GM12801 (cell line): ENCODE results near the gene WDR20.

Experiments
- CTCF ChIP-seq: IDR thresholded peaks from one replicate; pipeline ENCODE4 v1.5.1; 2011; ENCODE audit warnings: control low read depth; ENCODE audit not compliant: insufficient read length; ENCODE audit errors: extremely low read depth

The WDR20 gene

DNA sequence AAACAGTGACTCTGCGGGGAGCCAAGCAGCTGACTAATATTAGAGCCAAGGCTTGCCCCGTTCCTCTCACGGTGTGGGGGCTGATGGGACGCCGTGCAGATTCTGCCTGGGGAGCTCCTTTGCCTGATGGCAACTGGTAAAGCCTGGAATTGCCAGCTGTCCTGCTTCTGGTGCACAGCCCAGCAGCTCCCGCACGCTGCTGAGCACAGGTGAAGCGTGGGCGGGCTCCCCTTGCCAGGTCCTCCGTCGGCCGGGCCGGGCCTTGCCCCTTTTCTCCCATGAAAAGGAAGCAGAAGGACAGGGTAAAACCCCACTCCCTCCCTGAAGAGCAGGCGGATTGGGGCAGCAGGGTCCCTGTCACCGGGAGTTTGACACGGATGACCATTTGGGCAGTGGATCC lies 79.0 kb downstream of the WDR20 start:
- TF ChIP-seq CTCF: no peak

GRCh38 chr14:102219316-102219715 lies 79.6 kb downstream of the WDR20 start:
- no peak for TF ChIP-seq CTCF

DNA sequence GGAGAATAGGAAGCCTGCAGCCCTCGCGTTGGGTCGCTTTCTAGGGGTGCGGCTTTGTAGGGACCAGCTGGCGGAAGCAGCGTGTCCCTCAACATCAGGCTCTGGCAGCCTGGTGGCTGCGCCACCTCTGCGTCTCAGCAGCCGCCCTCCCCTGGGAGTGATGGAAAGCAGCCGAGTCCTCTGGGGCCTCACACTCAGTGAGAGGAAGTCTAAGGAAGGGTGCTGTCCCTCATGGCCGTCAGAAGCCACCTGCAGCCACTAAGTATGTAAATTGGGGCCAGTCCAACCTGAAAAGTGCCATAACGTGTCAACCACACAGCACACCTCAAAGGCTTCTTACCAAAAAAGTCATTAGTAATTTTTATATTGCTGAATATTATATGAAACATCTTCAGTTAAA lies 80.3 kb downstream of the WDR20 start:
- no peak for TF ChIP-seq CTCF

GRCh38 chr14:102221026-102221425 lies 81.3 kb downstream of the WDR20 start:
- TF ChIP-seq CTCF: no peak

DNA sequence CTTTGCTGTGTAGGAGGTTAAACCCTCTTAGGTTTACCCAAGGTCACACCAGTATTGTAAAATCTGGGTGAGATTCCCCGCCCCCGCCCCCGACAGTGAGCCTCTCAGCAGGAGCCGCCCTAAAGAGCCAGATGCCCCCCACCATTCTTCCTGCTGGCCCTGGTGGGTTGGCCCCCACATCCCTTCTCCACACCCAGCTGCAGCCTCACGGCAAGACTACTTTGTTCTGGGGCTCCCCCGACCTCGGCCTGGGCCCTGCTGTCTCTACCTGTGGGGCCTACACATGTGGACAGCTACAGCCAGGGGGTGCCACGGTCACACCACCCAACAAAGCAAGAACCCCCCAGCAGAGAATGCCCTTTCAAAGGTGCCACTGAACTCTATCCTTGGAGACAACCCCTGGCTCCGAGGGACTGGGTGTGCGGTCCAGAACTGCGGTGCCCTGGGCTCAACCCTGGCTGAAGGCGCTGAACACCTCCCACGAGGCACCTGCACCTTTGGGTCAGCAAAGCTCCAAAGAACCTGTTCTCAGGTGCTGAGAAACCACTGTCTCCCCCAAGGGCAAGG lies 82.4 kb downstream of the WDR20 start:
- no peak for TF ChIP-seq CTCF

DNA sequence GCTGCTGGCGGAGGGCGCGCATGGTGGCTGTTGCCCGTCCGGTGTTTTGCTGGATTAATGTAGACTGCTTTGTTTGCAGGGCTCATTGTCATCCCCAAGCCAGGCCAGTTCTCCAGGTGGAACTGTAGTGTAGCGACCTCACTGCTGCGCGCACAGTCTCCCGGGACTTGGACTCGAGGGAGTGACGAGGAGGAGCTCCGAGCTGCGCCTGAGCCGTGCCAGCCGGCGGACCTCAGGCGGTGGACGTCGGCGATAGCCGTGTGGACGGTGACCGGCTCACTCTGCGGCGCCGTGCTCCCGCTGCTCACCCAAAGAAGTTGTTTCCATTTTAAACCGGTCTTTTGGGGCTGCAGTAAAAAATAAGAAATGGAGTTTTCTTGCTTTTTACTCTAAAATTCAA lies 83.1 kb downstream of the WDR20 start:
- TF ChIP-seq CTCF: no peak

- no peak for TF ChIP-seq CTCF
These were observed 84.0 kb downstream of the WDR20 start for GRCh38 chr14:102223682-102224081.

DNA sequence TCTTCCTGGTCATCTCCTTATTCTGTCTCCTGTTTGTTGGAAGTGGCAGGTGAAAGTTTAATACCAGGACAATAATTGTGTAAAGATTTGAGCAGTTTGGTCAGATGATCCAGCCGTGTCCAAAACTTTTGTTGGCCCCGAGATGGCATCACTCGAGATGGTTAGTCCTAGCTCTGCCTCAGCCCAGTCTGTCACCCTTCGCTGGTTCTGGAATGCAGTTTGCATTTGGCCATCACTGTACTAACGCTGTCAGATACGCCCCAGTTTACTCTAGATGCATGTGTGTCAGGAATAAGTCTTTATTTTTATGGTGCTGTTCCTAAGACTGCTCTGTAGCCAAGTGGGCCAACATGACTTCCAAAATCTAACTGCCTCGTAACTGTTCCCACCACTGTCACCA lies 85.7 kb downstream of the WDR20 start:
- no peak for TF ChIP-seq CTCF
